ENCODE measurements around the gene IGSF23. TPM values are rescaled to one million over a fixed set of nuclear protein-coding genes. Genes with fewer than 3 reads are reported as not detected.

Gene IGSF23
- total and polyA plus RNA-seq, 2 experiments from 2014 or later: not detected

DNA sequence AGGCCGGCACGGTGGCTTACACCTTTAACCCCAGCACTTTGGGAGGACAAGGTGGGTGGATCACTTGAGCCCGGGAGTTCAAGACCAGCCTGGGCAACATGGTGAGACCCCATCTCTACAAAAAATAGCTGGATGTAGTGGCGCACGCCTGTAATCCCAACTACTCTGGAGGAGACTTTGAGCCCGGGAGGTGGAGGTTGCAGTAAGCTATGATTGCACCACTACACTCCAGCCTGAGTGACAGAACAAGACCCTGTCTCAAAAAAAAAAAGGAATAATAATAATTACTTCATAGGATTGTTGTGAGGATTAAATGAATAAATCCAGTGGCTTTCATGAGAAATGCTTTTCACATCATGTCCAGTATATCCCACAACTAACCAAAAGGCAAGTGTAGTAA is 8.0 kb downstream of the IGSF23 start (continued):
- TF ChIP-seq, protein P1, sequence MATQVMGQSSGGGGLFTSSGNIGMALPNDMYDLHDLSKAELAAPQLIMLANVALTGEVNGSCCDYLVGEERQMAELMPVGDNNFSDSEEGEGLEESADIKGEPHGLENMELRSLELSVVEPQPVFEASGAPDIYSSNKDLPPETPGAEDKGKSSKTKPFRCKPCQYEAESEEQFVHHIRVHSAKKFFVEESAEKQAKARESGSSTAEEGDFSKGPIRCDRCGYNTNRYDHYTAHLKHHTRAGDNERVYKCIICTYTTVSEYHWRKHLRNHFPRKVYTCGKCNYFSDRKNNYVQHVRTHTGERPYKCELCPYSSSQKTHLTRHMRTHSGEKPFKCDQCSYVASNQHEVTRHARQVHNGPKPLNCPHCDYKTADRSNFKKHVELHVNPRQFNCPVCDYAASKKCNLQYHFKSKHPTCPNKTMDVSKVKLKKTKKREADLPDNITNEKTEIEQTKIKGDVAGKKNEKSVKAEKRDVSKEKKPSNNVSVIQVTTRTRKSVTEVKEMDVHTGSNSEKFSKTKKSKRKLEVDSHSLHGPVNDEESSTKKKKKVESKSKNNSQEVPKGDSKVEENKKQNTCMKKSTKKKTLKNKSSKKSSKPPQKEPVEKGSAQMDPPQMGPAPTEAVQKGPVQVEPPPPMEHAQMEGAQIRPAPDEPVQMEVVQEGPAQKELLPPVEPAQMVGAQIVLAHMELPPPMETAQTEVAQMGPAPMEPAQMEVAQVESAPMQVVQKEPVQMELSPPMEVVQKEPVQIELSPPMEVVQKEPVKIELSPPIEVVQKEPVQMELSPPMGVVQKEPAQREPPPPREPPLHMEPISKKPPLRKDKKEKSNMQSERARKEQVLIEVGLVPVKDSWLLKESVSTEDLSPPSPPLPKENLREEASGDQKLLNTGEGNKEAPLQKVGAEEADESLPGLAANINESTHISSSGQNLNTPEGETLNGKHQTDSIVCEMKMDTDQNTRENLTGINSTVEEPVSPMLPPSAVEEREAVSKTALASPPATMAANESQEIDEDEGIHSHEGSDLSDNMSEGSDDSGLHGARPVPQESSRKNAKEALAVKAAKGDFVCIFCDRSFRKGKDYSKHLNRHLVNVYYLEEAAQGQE (IDR thresholded peaks at IDR 0.05; ENCODE audit: unreplicated experiment): no peak
- TF ChIP-seq ZNF331 (CRISPR knock-in tag; IDR thresholded peaks at IDR 0.05; ENCODE audit: low read depth): no peak
- no peak for TF ChIP-seq NANOG (IDR thresholded peaks at IDR 0.05; ENCODE audit: borderline replicate concordance)

DNA sequence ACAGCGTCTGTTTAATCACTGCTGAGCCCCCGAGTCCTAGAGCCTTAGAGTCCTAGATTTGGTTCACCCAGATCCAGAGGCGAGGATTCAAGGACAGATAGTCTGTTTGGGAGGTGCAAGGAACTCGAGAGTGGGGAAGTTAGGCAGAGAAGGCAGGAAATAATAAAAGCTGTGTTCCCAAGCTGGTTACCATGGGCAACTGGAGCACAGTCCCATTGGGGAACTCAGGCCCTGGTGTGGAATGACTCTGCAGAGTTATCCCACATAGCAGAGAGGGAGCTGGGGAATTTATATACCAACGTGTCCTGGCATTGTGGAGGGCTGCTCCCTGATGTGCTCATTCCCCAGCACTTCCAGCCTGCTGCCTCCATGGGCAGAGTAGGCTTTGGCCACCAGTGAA is 9.7 kb downstream of the IGSF23 start:
- H4K20me1 ChIP-seq (replicated peaks; ENCODE audit: insufficient read depth): no peaks in the 10 kb centered on the region
- Mint-ChIP-seq H3K27me3 (ENCODE audit: insufficient read depth, low read depth, poor library complexity) (peaks cover 9% of the 10 kb centered on the region), H3K27ac (no peak overlapping the region), H3K36me3 (ENCODE audit: low read depth) (no peaks in the 10 kb centered on the region), H3K4me3 (no peak overlapping the region), H3K4me1 (no peaks in the 10 kb centered on the region), H3K9me3 (peaks cover 2% of the 10 kb centered on the region; the same call in 1 of the 3 replicates)
- no peak overlapping the region for H3K27ac ChIP-seq (ENCODE audit: low read depth)
- no peaks in the 10 kb centered on the region for H3F3A ChIP-seq (replicated peaks; ENCODE audit: low read depth)
- H3K4me1 ChIP-seq (ENCODE audit: insufficient read depth): no peaks in the 10 kb centered on the region
- no peak overlapping the region for H3K4me3 ChIP-seq
- ATAC-seq (no peak), DNase-seq (ENCODE audit: low spot score) (no peak)
- H3K27me3 ChIP-seq (ENCODE audit: insufficient read depth): no peaks in the 10 kb centered on the region
- H3K79me2 ChIP-seq (replicated peaks; ENCODE audit: insufficient read depth): no peaks in the 10 kb centered on the region
- H3K36me3 ChIP-seq (ENCODE audit: insufficient read depth): no peaks in the 10 kb centered on the region
- no peak overlapping the region for H3K4me2 ChIP-seq
- no peak overlapping the region for H2AFZ ChIP-seq
- 0 out of 2 replicates have a peak, but pooled peaks cover 4% of the 10 kb centered on the region for H3K9me2 ChIP-seq (ENCODE audit: insufficient read depth)
- TF ChIP-seq ZNF114 (CRISPR knock-in tag; IDR thresholded peaks at IDR 0.05): no peak
- no peak for TF ChIP-seq EZH2 (IDR thresholded peaks at IDR 0.05; ENCODE audit: low read depth, unreplicated experiment)
- no peak for TF ChIP-seq NANOG (IDR thresholded peaks at IDR 0.05; ENCODE audit: borderline replicate concordance)
- TF ChIP-seq, protein P2, sequence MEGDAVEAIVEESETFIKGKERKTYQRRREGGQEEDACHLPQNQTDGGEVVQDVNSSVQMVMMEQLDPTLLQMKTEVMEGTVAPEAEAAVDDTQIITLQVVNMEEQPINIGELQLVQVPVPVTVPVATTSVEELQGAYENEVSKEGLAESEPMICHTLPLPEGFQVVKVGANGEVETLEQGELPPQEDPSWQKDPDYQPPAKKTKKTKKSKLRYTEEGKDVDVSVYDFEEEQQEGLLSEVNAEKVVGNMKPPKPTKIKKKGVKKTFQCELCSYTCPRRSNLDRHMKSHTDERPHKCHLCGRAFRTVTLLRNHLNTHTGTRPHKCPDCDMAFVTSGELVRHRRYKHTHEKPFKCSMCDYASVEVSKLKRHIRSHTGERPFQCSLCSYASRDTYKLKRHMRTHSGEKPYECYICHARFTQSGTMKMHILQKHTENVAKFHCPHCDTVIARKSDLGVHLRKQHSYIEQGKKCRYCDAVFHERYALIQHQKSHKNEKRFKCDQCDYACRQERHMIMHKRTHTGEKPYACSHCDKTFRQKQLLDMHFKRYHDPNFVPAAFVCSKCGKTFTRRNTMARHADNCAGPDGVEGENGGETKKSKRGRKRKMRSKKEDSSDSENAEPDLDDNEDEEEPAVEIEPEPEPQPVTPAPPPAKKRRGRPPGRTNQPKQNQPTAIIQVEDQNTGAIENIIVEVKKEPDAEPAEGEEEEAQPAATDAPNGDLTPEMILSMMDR (conservative IDR thresholded peaks at IDR 0.05; ENCODE audit: low read depth in 2 of 2): no peak
- no peak for TF ChIP-seq JUNB (IDR thresholded peaks at IDR 0.05; ENCODE audit: unreplicated experiment)
- TF ChIP-seq, protein P3, sequence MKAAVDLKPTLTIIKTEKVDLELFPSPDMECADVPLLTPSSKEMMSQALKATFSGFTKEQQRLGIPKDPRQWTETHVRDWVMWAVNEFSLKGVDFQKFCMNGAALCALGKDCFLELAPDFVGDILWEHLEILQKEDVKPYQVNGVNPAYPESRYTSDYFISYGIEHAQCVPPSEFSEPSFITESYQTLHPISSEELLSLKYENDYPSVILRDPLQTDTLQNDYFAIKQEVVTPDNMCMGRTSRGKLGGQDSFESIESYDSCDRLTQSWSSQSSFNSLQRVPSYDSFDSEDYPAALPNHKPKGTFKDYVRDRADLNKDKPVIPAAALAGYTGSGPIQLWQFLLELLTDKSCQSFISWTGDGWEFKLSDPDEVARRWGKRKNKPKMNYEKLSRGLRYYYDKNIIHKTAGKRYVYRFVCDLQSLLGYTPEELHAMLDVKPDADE (IDR thresholded peaks at IDR 0.05): no peak
- TF ChIP-seq POLR2AphosphoS5 (IDR thresholded peaks at IDR 0.05; ENCODE audit: low read depth): no peak
- TF ChIP-seq, protein P1 (IDR thresholded peaks at IDR 0.05; ENCODE audit: unreplicated experiment): no peak
- no peak for TF ChIP-seq CREB1 (CRISPR knock-in tag; IDR thresholded peaks at IDR 0.05; ENCODE audit: low read depth)
- TF ChIP-seq STAT1 (IDR thresholded peaks at IDR 0.05; ENCODE audit: unreplicated experiment): no peak

Measured in GM23338 (cell line).